ENCODE data around the gene UBE2G2. TPM values are rescaled to one million over a fixed set of nuclear protein-coding genes. Genes with fewer than 3 reads are reported as not detected.

The UBE2G2 gene
- total RNA-seq, 1 experiment from 2014 or later, result 121 TPM

DNA sequence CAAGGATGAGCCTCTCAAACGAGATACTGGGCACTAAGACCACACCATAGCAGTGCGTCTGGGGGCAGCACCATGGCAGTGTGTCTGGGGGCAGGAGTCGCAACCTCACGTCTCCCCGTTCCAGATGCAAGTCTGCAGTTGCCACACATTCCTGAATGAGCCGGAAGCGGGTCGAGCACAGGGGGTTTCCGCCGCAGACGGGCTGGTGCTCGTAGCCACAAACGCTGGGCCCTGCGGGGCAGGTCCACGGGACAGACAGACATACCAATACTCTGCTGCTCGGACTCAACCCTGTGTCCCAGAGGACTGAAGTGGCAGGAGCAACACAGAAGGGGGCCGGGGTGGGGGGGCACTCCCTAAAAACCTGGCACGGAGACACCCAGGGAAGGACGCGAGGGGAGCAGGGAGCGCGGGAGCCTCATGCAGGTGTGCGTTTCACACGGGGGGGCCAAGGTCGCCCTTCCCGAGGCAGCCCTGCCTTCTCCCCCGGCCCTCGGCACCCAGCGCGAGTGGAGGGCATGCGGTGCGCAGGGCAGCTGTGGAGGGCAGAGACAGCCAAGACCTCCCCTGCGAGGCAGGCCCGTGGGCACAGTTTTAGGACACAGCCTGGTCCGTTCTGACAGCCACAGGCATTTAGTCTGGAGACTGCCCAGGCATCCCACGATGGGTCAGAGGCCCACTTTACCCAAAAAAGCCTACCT, 47.4 kb upstream of the UBE2G2 start:
- Histone ChIP-seq H4K20me1 (ENCODE audit: control insufficient read depth, insufficient read depth, insufficient read length) (no peaks in the 10 kb centered on the region), H4K91ac (ENCODE audit: insufficient read length, low read depth, low read length) (no peak overlapping the region), H3K56ac (ENCODE audit: insufficient read length, low read depth, low read length) (no peak overlapping the region), H2BK5ac (ENCODE audit: insufficient read length, low read length) (no peak overlapping the region), H3T11ph (ENCODE audit: low read length) (no peak overlapping the region), H3K79me2 (ENCODE audit: insufficient read depth, low read length) (no peaks in the 10 kb centered on the region), H2BK20ac (ENCODE audit: low read depth, low read length, poor library complexity, severe bottlenecking) (no peak overlapping the region), H2BK120ac (ENCODE audit: low read depth, low read length, poor library complexity, severe bottlenecking) (no peak overlapping the region), H3K9ac (ENCODE audit: extremely low read depth, insufficient read length, low read length) (no peak overlapping the region), H3K18ac (ENCODE audit: insufficient read length, low read depth, low read length) (no peak overlapping the region), H4K8ac (replicated peaks; ENCODE audit: insufficient read length, low read depth, low read length) (no peak overlapping the region), H3K27me3 (ENCODE audit: insufficient read depth, low read length) (no peaks in the 10 kb centered on the region), H3K4me1 (ENCODE audit: insufficient read depth, low read length) (0 out of 2 replicates have a peak, but pooled peaks cover 2% of the 10 kb centered on the region), H3K4me2 (ENCODE audit: insufficient read depth, insufficient read length, low read length) (no peak overlapping the region), H3K4ac (ENCODE audit: low read depth, low read length) (no peak overlapping the region), H4K5ac (ENCODE audit: insufficient read length, low read depth, low read length) (no peak overlapping the region), H2BK15ac (ENCODE audit: low read depth, low read length) (no peak overlapping the region), H3K23ac (ENCODE audit: insufficient read length, low read depth, low read length) (no peak overlapping the region), H2AK5ac (ENCODE audit: insufficient read length, low read length) (no peak overlapping the region), H3K23me2 (ENCODE audit: insufficient read length, low read depth, low read length, poor library complexity, severe bottlenecking) (no peaks in the 10 kb centered on the region), H3K79me1 (ENCODE audit: insufficient read depth, low read depth, low read length, poor library complexity, severe bottlenecking) (no peaks in the 10 kb centered on the region), H2BK12ac (ENCODE audit: insufficient read length, low read depth, low read length) (no peak overlapping the region), H3K14ac (ENCODE audit: insufficient read depth, low read length) (no peak overlapping the region), H2AFZ (ENCODE audit: low read length) (no peak overlapping the region), H3K9me3 (ENCODE audit: control insufficient read depth, low read depth, low read length) (no peaks in the 10 kb centered on the region), H3K27ac (ENCODE audit: insufficient read length, low read depth, low read length) (no peak overlapping the region)
- Mint-ChIP-seq H3K36me3 (ENCODE audit: insufficient read depth in 1 of 3, low read depth in 3 of 3) (peaks cover 19 to 49% (median 40%) of the 10 kb centered on the region in 3 experiments; a peak in 6 of 7 replicates), H3K4me3 (no peak overlapping the region), H3K27me3 (ENCODE audit: low read depth) (no peaks in the 10 kb centered on the region), H3K4me1 (peaks cover 13 to 18% of the 10 kb centered on the region in 2 experiments), H3K27ac (peak overlapping the region in 1 of 3 experiments; percentile 48; a peak in 2 of 7 replicates), H3K9me3 (no peaks in the 10 kb centered on the region)
- no peak for DNase-seq
- TF ChIP-seq, protein P1, sequence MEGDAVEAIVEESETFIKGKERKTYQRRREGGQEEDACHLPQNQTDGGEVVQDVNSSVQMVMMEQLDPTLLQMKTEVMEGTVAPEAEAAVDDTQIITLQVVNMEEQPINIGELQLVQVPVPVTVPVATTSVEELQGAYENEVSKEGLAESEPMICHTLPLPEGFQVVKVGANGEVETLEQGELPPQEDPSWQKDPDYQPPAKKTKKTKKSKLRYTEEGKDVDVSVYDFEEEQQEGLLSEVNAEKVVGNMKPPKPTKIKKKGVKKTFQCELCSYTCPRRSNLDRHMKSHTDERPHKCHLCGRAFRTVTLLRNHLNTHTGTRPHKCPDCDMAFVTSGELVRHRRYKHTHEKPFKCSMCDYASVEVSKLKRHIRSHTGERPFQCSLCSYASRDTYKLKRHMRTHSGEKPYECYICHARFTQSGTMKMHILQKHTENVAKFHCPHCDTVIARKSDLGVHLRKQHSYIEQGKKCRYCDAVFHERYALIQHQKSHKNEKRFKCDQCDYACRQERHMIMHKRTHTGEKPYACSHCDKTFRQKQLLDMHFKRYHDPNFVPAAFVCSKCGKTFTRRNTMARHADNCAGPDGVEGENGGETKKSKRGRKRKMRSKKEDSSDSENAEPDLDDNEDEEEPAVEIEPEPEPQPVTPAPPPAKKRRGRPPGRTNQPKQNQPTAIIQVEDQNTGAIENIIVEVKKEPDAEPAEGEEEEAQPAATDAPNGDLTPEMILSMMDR (conservative IDR thresholded peaks at IDR 0.05), result no peak
- no CpG with 5 or more reads among the region's 36 CpGs for WGBS (ENCODE audit: extremely low coverage, insufficient read length, low lambda C conversion rate)

Data from H9 (cell line).